ENCODE results near the gene FTCDNL1.

GRCh38 chr2:199754766-199755165 lies 96.2 kb downstream of the FTCDNL1 start:
- TF ChIP-seq, protein P1, sequence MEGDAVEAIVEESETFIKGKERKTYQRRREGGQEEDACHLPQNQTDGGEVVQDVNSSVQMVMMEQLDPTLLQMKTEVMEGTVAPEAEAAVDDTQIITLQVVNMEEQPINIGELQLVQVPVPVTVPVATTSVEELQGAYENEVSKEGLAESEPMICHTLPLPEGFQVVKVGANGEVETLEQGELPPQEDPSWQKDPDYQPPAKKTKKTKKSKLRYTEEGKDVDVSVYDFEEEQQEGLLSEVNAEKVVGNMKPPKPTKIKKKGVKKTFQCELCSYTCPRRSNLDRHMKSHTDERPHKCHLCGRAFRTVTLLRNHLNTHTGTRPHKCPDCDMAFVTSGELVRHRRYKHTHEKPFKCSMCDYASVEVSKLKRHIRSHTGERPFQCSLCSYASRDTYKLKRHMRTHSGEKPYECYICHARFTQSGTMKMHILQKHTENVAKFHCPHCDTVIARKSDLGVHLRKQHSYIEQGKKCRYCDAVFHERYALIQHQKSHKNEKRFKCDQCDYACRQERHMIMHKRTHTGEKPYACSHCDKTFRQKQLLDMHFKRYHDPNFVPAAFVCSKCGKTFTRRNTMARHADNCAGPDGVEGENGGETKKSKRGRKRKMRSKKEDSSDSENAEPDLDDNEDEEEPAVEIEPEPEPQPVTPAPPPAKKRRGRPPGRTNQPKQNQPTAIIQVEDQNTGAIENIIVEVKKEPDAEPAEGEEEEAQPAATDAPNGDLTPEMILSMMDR (optimal IDR thresholded peaks at IDR 0.05 in 1 of 3, IDR thresholded peaks at IDR 0.05 in 1 of 3, conservative IDR thresholded peaks at IDR 0.05 in 1 of 3; ENCODE audit: extremely low read depth in 1 of 3, insufficient read depth in 2 of 3, low read length in 3 of 3) = no peak
- no peak for TF ChIP-seq EZH2 (IDR thresholded peaks at IDR 0.05; ENCODE audit: low read length)
